H1 (cell line): ENCODE results near the gene PLTP. TPM values are rescaled to one million over a fixed set of nuclear protein-coding genes. Genes with fewer than 3 reads are reported as not detected.

Experiments
- CTCF ChIA-PET: fragments of 300-600 bp; sonication (Branson Sonifier 250); formaldehyde crosslinking; loops from one replicate; lab custom pipeline; 2021; ENCODE audit not compliant: partially characterized antibody; lab: Charles Lee
- POLR2A ChIA-PET: fragments of 300-600 bp; sonication (Branson Sonifier 250); formaldehyde crosslinking; loops from one replicate; lab custom pipeline; 2021; ENCODE audit warnings: inconsistent platforms; ENCODE audit not compliant: partially characterized antibody; lab: Charles Lee
- DNase-seq, 2 experiments: peaks; one replicate each; pipeline versions ENCODE4 v3.0.0 to v3.0.0-alpha.2; 2010 to 2022; ENCODE audit warnings: low spot score in 2 of 2, low read depth in 1 of 2, mixed read lengths in 1 of 2
- FAIRE-seq: peaks from 2 replicates; lab custom pipeline; 2011; peaks lifted over from hg19 to GRCh38; lab: Jason Lieb, UNC
- H2AFZ ChIP-seq: 2 replicates; pipeline ENCODE4 v1.8.1; 2012; ENCODE audit warnings: low read length, inconsistent platforms
- H2AK5ac ChIP-seq: 2 replicates; pipeline ENCODE4 v1.6.1; 2013; ENCODE audit warnings: low read depth, low read length
- H2BK120ac ChIP-seq: replicated peaks from 2 replicates; pipeline ENCODE3; 2013; ENCODE audit warnings: low read depth, low read length, inconsistent platforms
- H2BK12ac ChIP-seq: 2 replicates; pipeline ENCODE4 v1.6.1; 2013; ENCODE audit warnings: low read depth, low read length
- H2BK15ac ChIP-seq: 2 replicates; pipeline ENCODE4 v1.6.1; 2013; ENCODE audit warnings: low read length
- H2BK20ac ChIP-seq: 2 replicates; pipeline ENCODE4 v1.6.1; 2013; ENCODE audit warnings: low read length
- H2BK5ac ChIP-seq: 2 replicates; pipeline ENCODE4 v1.6.1; 2013; ENCODE audit warnings: low read depth, low read length
- H3K14ac ChIP-seq: 2 replicates; pipeline ENCODE4 v1.6.1; 2013; ENCODE audit warnings: inconsistent platforms; ENCODE audit not compliant: insufficient read length
- H3K18ac ChIP-seq: 2 replicates; pipeline ENCODE4 v1.6.1; 2013; ENCODE audit warnings: low read length; ENCODE audit errors: extremely low read depth
- H3K23ac ChIP-seq: 2 replicates; pipeline ENCODE4 v1.6.1; 2013; ENCODE audit warnings: inconsistent platforms; ENCODE audit not compliant: insufficient read length
- H3K23me2 ChIP-seq: 2 replicates; pipeline ENCODE4 v1.6.1; 2013; ENCODE audit warnings: low read depth, low read length
- H3K27ac ChIP-seq: 2 replicates; pipeline ENCODE4 v1.6.1; 2011; ENCODE audit warnings: low read depth, low read length, inconsistent platforms
- H3K27me3 ChIP-seq, 4 experiments: replicated peaks in 1 of 4; 1 replicate in 1 of 4; 2 replicates in 3 of 4; pipeline versions ENCODE4 v1.6.1 to v1.8.1; 2011 to 2013; ENCODE audit warnings: low read length in 3 of 4, mild to moderate bottlenecking in 3 of 4, inconsistent platforms in 2 of 4, mixed read lengths in 2 of 4, moderate library complexity in 1 of 4; ENCODE audit not compliant: control insufficient read depth in 3 of 4, insufficient read depth in 3 of 4; ENCODE audit errors: extremely low read depth in 1 of 4
- H3K36me3 ChIP-seq, 4 experiments: 2 replicates each; pipeline versions ENCODE4 v1.6.1 to v1.8.1; 2011 to 2013; ENCODE audit warnings: mild to moderate bottlenecking in 4 of 4, low read length in 3 of 4, moderate library complexity in 2 of 4, control low read depth in 1 of 4, inconsistent platforms in 1 of 4; ENCODE audit not compliant: insufficient read depth in 4 of 4, control insufficient read depth in 2 of 4
- H3K4ac ChIP-seq: replicated peaks from 2 replicates; pipeline ENCODE3; 2013; ENCODE audit warnings: low read length, low read depth, mixed read lengths, inconsistent platforms; ENCODE audit not compliant: insufficient read length
- H3K4me1 ChIP-seq, 4 experiments: replicated peaks in 1 of 4; 1 replicate in 1 of 4; 2 replicates in 3 of 4; pipeline versions ENCODE4 v1.6.1 to v1.8.1; 2011 to 2013; ENCODE audit warnings: low read length in 3 of 4, inconsistent platforms in 2 of 4, mixed read lengths in 1 of 4; ENCODE audit not compliant: insufficient read depth in 4 of 4, control insufficient read depth in 3 of 4
- H3K4me2 ChIP-seq, 2 experiments: 2 replicates each; pipeline versions ENCODE4 v1.6.1 to v1.8.1; 2011 to 2013; ENCODE audit warnings: low read depth in 2 of 2, low read length in 2 of 2, control low read depth in 1 of 2, inconsistent platforms in 1 of 2, mild to moderate bottlenecking in 1 of 2; ENCODE audit not compliant: insufficient read depth in 1 of 2
- H3K4me3 ChIP-seq, 4 experiments: fragments of 200-600, 300-600 bp in 1 of 4; sonication (generic), shearing (Covaris generic), sonication (Bioruptor Twin) in 1 of 4; 2 replicates each; pipeline versions ENCODE4 v1.5.1 to v1.8.1; 2011 to 2016; ENCODE audit warnings: low read length in 4 of 4, low read depth in 3 of 4, control low read depth in 2 of 4, inconsistent platforms in 2 of 4, mild to moderate bottlenecking in 2 of 4, mixed read lengths in 1 of 4, moderate library complexity in 1 of 4; ENCODE audit not compliant: insufficient read depth in 2 of 4; ENCODE audit errors: extremely low read depth in 1 of 4
- H3K56ac ChIP-seq: replicated peaks from 2 replicates; pipeline ENCODE3; 2013; ENCODE audit warnings: low read depth, mild to moderate bottlenecking, mixed read lengths, low read length, inconsistent platforms; ENCODE audit not compliant: insufficient read length
- H3K79me1 ChIP-seq: 2 replicates; pipeline ENCODE4 v1.6.1; 2013; ENCODE audit warnings: low read depth, low read length, control low read depth
- H3K79me2 ChIP-seq, 2 experiments: 2 replicates each; pipeline versions ENCODE4 v1.6.1 to v1.8.1; 2012 to 2013; ENCODE audit warnings: low read length in 2 of 2, mild to moderate bottlenecking in 2 of 2, inconsistent platforms in 1 of 2; ENCODE audit not compliant: insufficient read depth in 2 of 2, control insufficient read depth in 1 of 2
- H3K9ac ChIP-seq, 4 experiments: replicated peaks in 1 of 4; 1 replicate in 1 of 4; 2 replicates in 3 of 4; pipeline versions ENCODE4 v1.6.1 to v1.8.1; 2011 to 2013; ENCODE audit warnings: low read depth in 3 of 4, low read length in 3 of 4, control low read depth in 2 of 4, mild to moderate bottlenecking in 2 of 4, moderate library complexity in 2 of 4, inconsistent platforms in 1 of 4; ENCODE audit errors: extremely low read depth in 1 of 4
- H3K9me3 ChIP-seq, 2 experiments: 2 replicates each; pipeline versions ENCODE4 v1.6.1 to v1.8.1; 2012 to 2013; ENCODE audit warnings: mild to moderate bottlenecking in 2 of 2, moderate library complexity in 2 of 2, control low read depth in 1 of 2, inconsistent platforms in 1 of 2, low read depth in 1 of 2, low read length in 1 of 2, mixed read lengths in 1 of 2; ENCODE audit not compliant: insufficient read depth in 2 of 2
- H4K20me1 ChIP-seq, 2 experiments: replicated peaks in 1 of 2; 2 replicates each; pipeline versions ENCODE3 to v1.8.1; 2011 to 2013; ENCODE audit warnings: inconsistent platforms in 2 of 2, low read length in 2 of 2, mild to moderate bottlenecking in 1 of 2; ENCODE audit not compliant: insufficient read depth in 2 of 2, control insufficient read depth in 1 of 2
- H4K5ac ChIP-seq: 2 replicates; pipeline ENCODE4 v1.6.1; 2013; ENCODE audit warnings: low read length, low read depth, mixed read lengths, inconsistent platforms; ENCODE audit not compliant: insufficient read length
- H4K8ac ChIP-seq: 2 replicates; pipeline ENCODE4 v1.8.0; 2013; ENCODE audit warnings: mild to moderate bottlenecking, moderate library complexity, low read length, inconsistent platforms; ENCODE audit not compliant: insufficient read depth; ENCODE audit errors: extremely low read depth
- H4K91ac ChIP-seq: replicated peaks from 2 replicates; pipeline ENCODE3; 2013; ENCODE audit warnings: low read length, mixed read lengths, inconsistent platforms; ENCODE audit not compliant: insufficient read length
- CTBP2 ChIP-seq: IDR thresholded peaks from 2 replicates; pipeline ENCODE4 v1.7.0; 2011; ENCODE audit warnings: borderline replicate concordance, mild to moderate bottlenecking, moderate library complexity, mixed read lengths, low read length; ENCODE audit not compliant: insufficient read depth, insufficient read length
- POLR2AphosphoS5 ChIP-seq: IDR thresholded peaks from 2 replicates; pipeline ENCODE4 v1.6.1; 2011; ENCODE audit warnings: low read depth, low read length
- WGBS, 2 experiments: shearing (Covaris generic) in 1 of 2; methylation state at CpG; one replicate each; pipeline versions ENCODE4 v1.1.6 to v1.1.7; 2013 to 2015; ENCODE audit warnings: low lambda C conversion rate in 2 of 2, mixed read lengths in 2 of 2, inconsistent platforms in 1 of 2, low coverage in 1 of 2, missing lambda C conversion rate in 1 of 2; ENCODE audit not compliant: insufficient replicate concordance in 2 of 2, insufficient coverage in 1 of 2, insufficient read length in 1 of 2; ENCODE audit errors: extremely low coverage in 1 of 2, missing lambda C conversion rate in 1 of 2; 5-methylcytosine and 5-hydroxymethylcytosine counted together
- polyA plus RNA-seq, 7 experiments: library from polyadenylated mRNA; depleted of rRNA in 3 of 7; stranded (reverse) in 5 of 7; unstranded in 2 of 7; fragments of >200 nt in 5 of 7; fragments of 200-250 nt in 2 of 7; gene quantifications; 1 replicate in 5 of 7; 2 replicates in 1 of 7; 4 replicates in 1 of 7; pipeline versions ENCODE4 v1.2.1 to v1.2.3, GENCODE V29; 2011 to 2013; ENCODE audit warnings: missing spikeins in 2 of 7, mixed read lengths in 2 of 7
- total RNA-seq: library from RNA; stranded (reverse); fragmentation: NEBNext Ultra II Directional; extraction: Animal tissue kit (Norgen Biotek cat#: 25700); gene quantifications from 2 replicates; pipeline ENCODE4 v1.2.1, GENCODE V29; 2021

Gene PLTP
- total and polyA plus RNA-seq, 2 of the 8 experiments (the other 6 are each of a cell fraction or from before 2014, with no cell fraction given), result 120 to 194 TPM

- Histone ChIP-seq H3K9me3 (no peaks in the 10 kb centered on the region), H4K20me1 (peaks cover 0 to 13% of the 10 kb centered on the region in 2 experiments), H3K4me3 (no peak overlapping the region), H4K5ac (no peak overlapping the region), H3K9ac (no peak overlapping the region), H3K27ac (no peak overlapping the region), H3K14ac (no peak overlapping the region), H2BK20ac (no peak overlapping the region), H2BK15ac (no peak overlapping the region), H3K79me2 (no peaks in the 10 kb centered on the region), H3K27me3 (no peaks in the 10 kb centered on the region), H3K4me1 (peaks cover 0 to 3% (median 1%) of the 10 kb centered on the region in 4 experiments; a peak in 1 of 7 replicates), H2AFZ (no peak overlapping the region), H3K18ac (no peak overlapping the region), H3K79me1 (peaks cover 5% of the 10 kb centered on the region; the same call in 1 of the 2 replicates), H2BK12ac (no peak overlapping the region), H4K91ac (no peak overlapping the region), H3K23me2 (no peaks in the 10 kb centered on the region), H2BK5ac (no peak overlapping the region), H3K4ac (no peak overlapping the region), H3K56ac (no peak overlapping the region), H3K4me2 (no peak overlapping the region), H4K8ac (no peak overlapping the region; the same call in 1 of the 2 replicates), H3K36me3 (peaks cover 16 to 51% (median 29%) of the 10 kb centered on the region in 4 experiments), H2BK120ac (no peak overlapping the region), H3K23ac (no peak overlapping the region), H2AK5ac (no peak overlapping the region)
- DNase-seq (no peak), FAIRE-seq (no peak)
- ChIA-PET POLR2A (interaction anchor here (1.1 to 14.0 kb wide), 12 partner anchors 14 to 134 kb away, joined by 3 to 283 read pairs (median 6); partner anchors contain the start of genes CTSA, NEURL2, PCIF1 and PLTP), CTCF (interaction anchor here (1.9 to 8.7 kb wide), 3 partner anchors 11 to 19 kb away, joined by 7 to 82 read pairs (median 11); no protein-coding TSS in a partner anchor)
- TF ChIP-seq CTBP2, result no peak
- peak; percentile 44; the same call in 1 of the 2 replicates for TF ChIP-seq POLR2AphosphoS5
- 91% methylated on average over 9 of the region's 9 CpGs; no CpG with 5 or more reads in 1 of the 2 experiments for WGBS, 2 experiments
Measured at GRCh38 chr20:45950330-45950646, 38.3 kb upstream of the PLTP start.
